HepG2 (cell line): ENCODE measurements around the gene ARL4D. TPM values are rescaled to one million over a fixed set of nuclear protein-coding genes. Genes with fewer than 3 reads are reported as not detected.

Experiments
- ATAC-seq: fragments of 200-7000 bp; cut with Tn5 transposase; 3 replicates; pipeline ENCODE4 v1.9.1; 2020; ENCODE audit warnings: mild to moderate bottlenecking, moderate library complexity
- BruUV-seq: library from RNA; stranded (reverse); fragments of 400-500 nt; replicated peaks from 2 replicates; lab custom pipeline; 2021; lab: Mats Ljungman, UMichigan
- CTCF ChIA-PET: fragments of 300-600 bp; formaldehyde crosslinking; extraction: SDS; loops from one replicate; lab custom pipeline; 2021; ENCODE audit warnings: low total read pairs, inconsistent platforms, low intra/inter-chr PET ratio; lab: Yijun Ruan, JAX
- POLR2A ChIA-PET: fragments of 350-600 bp; sonication (Branson Sonifier 250); formaldehyde crosslinking; loops from one replicate; lab custom pipeline; 2020; ENCODE audit warnings: antibody characterized with exemption, inconsistent platforms; lab: Yijun Ruan, JAX
- DNase-seq: peaks from one replicate; pipeline ENCODE4 v3.0.0-alpha.2; 2015; ENCODE audit warnings: low spot score
- FAIRE-seq: peaks from 3 replicates; lab custom pipeline; 2011; peaks lifted over from hg19 to GRCh38; lab: Jason Lieb, UNC
- H2AFZ ChIP-seq: one replicate; pipeline ENCODE4 v1.6.1; 2011; ENCODE audit warnings: low read length, inconsistent platforms
- H3K27ac ChIP-seq: fragments of 300-600 bp; 3 replicates; pipeline ENCODE4 v1.8.0; 2011; ENCODE audit warnings: mixed run types, mild to moderate bottlenecking, mixed read lengths, low read length, inconsistent platforms; ENCODE audit not compliant: insufficient read depth; ENCODE audit errors: extremely low read length
- H3K27me3 ChIP-seq, 2 experiments: fragments of 200-600 bp in 1 of 2; 2 replicates in 1 of 2; 3 replicates in 1 of 2; pipeline versions ENCODE4 v1.6.0 to v1.8.0; 2011; ENCODE audit warnings: low read length in 2 of 2, mild to moderate bottlenecking in 2 of 2, moderate library complexity in 2 of 2, inconsistent platforms in 1 of 2; ENCODE audit not compliant: insufficient read depth in 2 of 2, control insufficient read depth in 1 of 2
- H3K36me3 ChIP-seq, 2 experiments: fragments of 200-600 bp in 1 of 2; replicated peaks in 1 of 2; 2 replicates in 1 of 2; 3 replicates in 1 of 2; pipeline versions ENCODE4 v1.5.1 to v1.8.0; 2011; ENCODE audit warnings: low read length in 2 of 2, inconsistent platforms in 1 of 2; ENCODE audit not compliant: insufficient read depth in 2 of 2, control insufficient read depth in 1 of 2
- H3K4me1 ChIP-seq: 2 replicates; pipeline ENCODE4 v1.5.1; 2012; ENCODE audit warnings: low read length, inconsistent platforms; ENCODE audit not compliant: insufficient read depth
- H3K4me2 ChIP-seq: 2 replicates; pipeline ENCODE4 v1.6.0; 2011; ENCODE audit warnings: low read depth, low read length, inconsistent platforms
- H3K4me3 ChIP-seq, 3 experiments: fragments of 200-600 bp in 1 of 3; sonication (generic), shearing (Covaris generic) in 1 of 3; replicated peaks in 1 of 3; 2 replicates each; pipeline ENCODE4 v1.5.1; 2011 to 2016; ENCODE audit warnings: low read length in 3 of 3, inconsistent platforms in 2 of 3, low read depth in 2 of 3, mild to moderate bottlenecking in 2 of 3, control low read depth in 1 of 3, mixed read lengths in 1 of 3; ENCODE audit not compliant: insufficient read depth in 1 of 3
- H3K79me2 ChIP-seq: one replicate; pipeline ENCODE4 v1.6.1; 2011; ENCODE audit warnings: low read length, inconsistent platforms; ENCODE audit not compliant: insufficient read depth
- H3K9ac ChIP-seq: 2 replicates; pipeline ENCODE4 v1.6.0; 2011; ENCODE audit warnings: mild to moderate bottlenecking, low read depth, low read length, inconsistent platforms; ENCODE audit not compliant: insufficient read depth
- H3K9me3 ChIP-seq: 2 replicates; pipeline ENCODE4 v1.5.1; 2012; ENCODE audit warnings: mild to moderate bottlenecking, low read length
- H4K20me1 ChIP-seq: 2 replicates; pipeline ENCODE4 v1.6.0; 2011; ENCODE audit warnings: inconsistent platforms, mild to moderate bottlenecking, low read length, moderate library complexity; ENCODE audit not compliant: insufficient read depth
- SAFB2 ChIP-seq: sonication (generic); formaldehyde crosslinking; IDR thresholded peaks from 2 replicates; pipeline ENCODE4 v1.5.1; 2020; ENCODE audit warnings: missing genetic modification reagents, low read depth, mild to moderate bottlenecking, borderline replicate concordance
- ZSCAN31 ChIP-seq: sonication (generic); formaldehyde crosslinking; IDR thresholded peaks from 2 replicates; pipeline ENCODE4 v1.5.0; 2020; ENCODE audit warnings: low read depth, mild to moderate bottlenecking, missing genetic modification reagents
- WGBS: methylation state at CpG from one replicate; pipeline ENCODE4 v1.1.6; 2017; ENCODE audit warnings: low lambda C conversion rate; 5-methylcytosine and 5-hydroxymethylcytosine counted together
- in situ Hi-C: cut with HindIII; loops from 2 replicates; pipeline ENCODE4 v1.10.0; 2017; ENCODE audit warnings: low pct_unique_long_range_greater_than_20kb; ENCODE audit not compliant: extremely low pct_ligation_motif_present
- intact Hi-C: fragments of 100-400 bp; cut with micrococcal nuclease; formaldehyde crosslinking; loops from one replicate; pipeline ENCODE4 v1.10.0; 2022; ENCODE audit not compliant: unreplicated experiment
- polyA plus RNA-seq, 8 experiments: library from polyadenylated mRNA; depleted of rRNA in 3 of 8; stranded (reverse) in 7 of 8; unstranded in 1 of 8; fragments of >200 nt; fragmentation: Illumina TruSeq in 4 of 8; extraction: Trizol in 4 of 8; gene quantifications; 2 replicates each; pipeline versions ENCODE4 v1.2.1 to v1.2.3, GENCODE V29; 2011 to 2016; ENCODE audit warnings: low read depth in 4 of 8, missing spikeins in 1 of 8, mixed read lengths in 1 of 8; ENCODE audit not compliant: insufficient read depth in 1 of 8
- total RNA-seq, 5 experiments: library from RNA; depleted of rRNA; stranded (reverse); fragments of >200 nt; fragmentation: Illumina TruSeq; extraction: Trizol; gene quantifications; 2 replicates each; pipeline ENCODE4 v1.2.3, GENCODE V29; 2016; ENCODE audit warnings: low read depth in 1 of 5
- TF ChIP-seq, protein P1 (sequence below), 2 experiments: sonication (generic) in 1 of 2; formaldehyde crosslinking in 1 of 2; IDR thresholded peaks; 2 replicates each; pipeline versions ENCODE4 v1.4.0 to v1.6.1; 2018 to 2020; ENCODE audit warnings: missing genetic modification reagents in 2 of 2, borderline replicate concordance in 1 of 2, low read depth in 1 of 2, mild to moderate bottlenecking in 1 of 2, missing biosample characterization in 1 of 2
- TF ChIP-seq, protein P2 (sequence below): sonication (generic); formaldehyde crosslinking; IDR thresholded peaks from 2 replicates; pipeline ENCODE4 v1.8.1; 2023; ENCODE audit warnings: mild to moderate bottlenecking, inconsistent platforms, moderate library complexity, missing genetic modification reagents, borderline replicate concordance

ARL4D gene
- total and polyA plus RNA-seq, 2 of the 13 experiments (the other 11 are each of a cell fraction or from before 2014, with no cell fraction given): 9.0 to 25.9 TPM

DNA sequence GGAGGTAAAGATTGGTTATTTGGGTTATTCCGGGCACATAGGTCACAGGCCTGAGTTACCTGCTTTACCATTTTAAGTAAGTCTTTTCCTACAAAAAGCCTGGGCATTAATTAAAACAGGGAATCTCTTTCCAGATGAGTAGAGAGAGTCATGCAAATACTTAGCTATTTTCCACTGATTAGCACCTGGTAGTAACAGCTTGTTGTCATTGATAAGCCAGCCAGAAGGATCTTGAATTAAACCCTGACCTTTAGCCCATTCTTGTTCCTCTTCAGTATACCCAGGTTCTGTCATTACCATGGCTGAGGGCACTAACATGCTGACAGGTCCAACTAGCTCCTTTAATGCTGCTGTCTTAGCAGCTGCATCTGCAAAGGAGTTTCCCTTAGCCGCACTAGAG, 44.4 kb upstream of the ARL4D start:
- no peak overlapping the region for H2AFZ ChIP-seq
- no peak for FAIRE-seq
- BruUV-seq: no TSS peak
- H3K4me3 ChIP-seq: no peak overlapping the region
- in situ Hi-C loops: no loop called here
- H4K20me1 ChIP-seq: no peaks in the 10 kb centered on the region
- H3K27me3 ChIP-seq: no peaks in the 10 kb centered on the region
- H3K79me2 ChIP-seq: peaks cover 37% of the 10 kb centered on the region
- H3K36me3 ChIP-seq: peaks cover 0 to 4% of the 10 kb centered on the region in 2 experiments; a peak in 2 of 5 replicates
- CTCF ChIA-PET: no interaction called here
- no peak for TF ChIP-seq SAFB2 (CRISPR knock-in tag)
- TF ChIP-seq, all 625 proteins: peak for 0
- intact Hi-C loops: no loop called here
- DNase-seq: no peak
- WGBS: 90% methylated on average over 2 of the region's 2 CpGs
- Histone ChIP-seq H3K4me2 (no peak overlapping the region), H3K4me1 (no peaks in the 10 kb centered on the region), H3K27ac (no peak overlapping the region), H3K9me3 (peaks cover 12% of the 10 kb centered on the region), H3K9ac (no peak overlapping the region)
- POLR2A ChIA-PET: interaction anchor here (0.5 to 1.9 kb wide), 2 partner anchors 13 to 154 kb away, joined by 4 read pairs; no protein-coding TSS in a partner anchor
- no peak for ATAC-seq

DNA sequence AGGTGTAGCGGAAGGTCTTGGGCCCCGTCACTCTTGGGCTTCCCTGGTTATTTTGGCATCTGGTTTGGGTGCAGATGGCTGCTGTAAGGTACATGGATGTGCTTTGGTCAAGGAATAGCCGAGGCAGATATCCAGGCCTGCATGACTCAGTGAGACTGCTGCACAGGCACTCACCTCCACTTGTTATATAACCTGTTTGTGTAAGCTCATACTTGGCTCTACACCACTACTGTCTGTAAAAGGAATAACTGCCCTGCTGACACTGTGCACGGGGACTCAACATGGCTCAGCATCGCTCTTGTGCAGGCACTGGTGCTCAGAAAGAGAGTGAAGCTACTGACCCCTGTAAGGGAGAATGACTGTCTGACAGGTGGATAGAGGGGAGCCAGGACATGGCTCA, 42.3 kb upstream of the ARL4D start:
- H3K79me2 ChIP-seq: peaks cover 40% of the 10 kb centered on the region
- no peak overlapping the region for H3K9ac ChIP-seq
- no peak overlapping the region for H2AFZ ChIP-seq
- DNase-seq (no peak), FAIRE-seq (no peak), ATAC-seq (no peak)
- 74% methylated on average over 5 of the region's 5 CpGs for WGBS
- no peaks in the 10 kb centered on the region for H4K20me1 ChIP-seq
- no TSS peak for BruUV-seq
- H3K36me3 ChIP-seq: no peaks in the 10 kb centered on the region; a peak in 1 of 5 replicates
- no peak overlapping the region for H3K4me2 ChIP-seq
- H3K27me3 ChIP-seq: no peaks in the 10 kb centered on the region; a peak in 1 of 5 replicates
- no peaks in the 10 kb centered on the region for H3K9me3 ChIP-seq
- H3K4me3 ChIP-seq: no peak overlapping the region
- CTCF ChIA-PET: no interaction called here
- H3K27ac ChIP-seq: no peak overlapping the region
- in situ Hi-C loops: no loop called here
- POLR2A ChIA-PET: interaction anchor here (2.1 to 4.2 kb wide), 2 partner anchors 12 to 22 kb away, joined by 5 to 66 read pairs; no protein-coding TSS in a partner anchor
- no peaks in the 10 kb centered on the region for H3K4me1 ChIP-seq
- intact Hi-C loops: no loop called here
- peak; percentile 100 for TF ChIP-seq ZSCAN31
- TF ChIP-seq, protein P1, sequence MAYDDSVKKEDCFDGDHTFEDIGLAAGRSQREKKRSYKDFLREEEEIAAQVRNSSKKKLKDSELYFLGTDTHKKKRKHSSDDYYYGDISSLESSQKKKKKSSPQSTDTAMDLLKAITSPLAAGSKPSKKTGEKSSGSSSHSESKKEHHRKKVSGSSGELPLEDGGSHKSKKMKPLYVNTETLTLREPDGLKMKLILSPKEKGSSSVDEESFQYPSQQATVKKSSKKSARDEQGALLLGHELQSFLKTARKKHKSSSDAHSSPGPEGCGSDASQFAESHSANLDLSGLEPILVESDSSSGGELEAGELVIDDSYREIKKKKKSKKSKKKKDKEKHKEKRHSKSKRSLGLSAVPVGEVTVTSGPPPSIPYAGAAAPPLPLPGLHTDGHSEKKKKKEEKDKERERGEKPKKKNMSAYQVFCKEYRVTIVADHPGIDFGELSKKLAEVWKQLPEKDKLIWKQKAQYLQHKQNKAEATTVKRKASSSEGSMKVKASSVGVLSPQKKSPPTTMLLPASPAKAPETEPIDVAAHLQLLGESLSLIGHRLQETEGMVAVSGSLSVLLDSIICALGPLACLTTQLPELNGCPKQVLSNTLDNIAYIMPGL (CRISPR knock-in tag; IDR thresholded peaks at IDR 0.05; ENCODE audit: borderline replicate concordance in 1 of 2, low read depth in 1 of 2): 0 out of 4 replicates have a peak, but pooled peaks of 1 of the 2 experiments have one; percentile 28
- TF ChIP-seq, protein P2, sequence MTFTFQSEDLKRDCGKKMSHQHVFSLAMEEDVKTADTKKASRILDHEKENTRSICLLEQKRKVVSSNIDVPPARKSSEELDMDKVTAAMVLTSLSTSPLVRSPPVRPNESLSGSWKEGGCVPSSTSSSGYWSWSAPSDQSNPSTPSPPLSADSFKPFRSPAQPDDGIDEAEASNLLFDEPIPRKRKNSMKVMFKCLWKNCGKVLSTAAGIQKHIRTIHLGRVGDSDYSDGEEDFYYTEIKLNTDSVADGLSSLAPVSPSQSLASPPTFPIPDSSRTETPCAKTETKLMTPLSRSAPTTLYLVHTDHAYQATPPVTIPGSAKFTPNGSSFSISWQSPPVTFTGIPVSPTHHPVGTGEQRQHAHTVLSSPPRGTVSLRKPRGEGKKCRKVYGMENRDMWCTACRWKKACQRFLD: no peak
